HG02678 (cell line): ENCODE results near the gene CHST9.
"Not testable (repeated sequence)": the region's sequence is repeated elsewhere in the genome, so short reads cannot be mapped to it uniquely, and the experiment has no call there.

Experiments
- ATAC-seq: cut with Tn5 transposase; IDR thresholded peaks from one replicate; pipeline ENCODE4 v1.9.1; 2021; ENCODE audit warnings: mild to moderate bottlenecking, moderate library complexity; ENCODE audit not compliant: unreplicated experiment

Gene CHST9

GRCh38 chr18:27108842-27109241 is 76.3 kb downstream of the CHST9 start:
- no peak for ATAC-seq

GRCh38 chr18:27104743-27105142 is 80.4 kb downstream of the CHST9 start:
- ATAC-seq = no peak

- ATAC-seq = no peak
These were observed 90.5 kb downstream of the CHST9 start for GRCh38 chr18:27094621-27095020.

- ATAC-seq = not testable (repeated sequence)
These were observed 91.8 kb downstream of the CHST9 start for GRCh38 chr18:27093290-27093689.

GRCh38 chr18:27081701-27082100 is 103.4 kb downstream of the CHST9 start:
- no peak for ATAC-seq

GRCh38 chr18:27075828-27076227 is 109.3 kb downstream of the CHST9 start:
- no peak for ATAC-seq

GRCh38 chr18:27073404-27073830 is 111.7 kb downstream of the CHST9 start:
- peak; percentile 82 for ATAC-seq

GRCh38 chr18:27064673-27065072 is 120.4 kb downstream of the CHST9 start:
- no peak for ATAC-seq

GRCh38 chr18:27062802-27063201 is 122.3 kb downstream of the CHST9 start:
- no peak for ATAC-seq

GRCh38 chr18:27061488-27062095 is 123.5 kb downstream of the CHST9 start:
- ATAC-seq = no peak

GRCh38 chr18:27057519-27058234 is 127.4 kb downstream of the CHST9 start:
- ATAC-seq = no peak

GRCh38 chr18:27054926-27055325 is 130.2 kb downstream of the CHST9 start:
- no peak for ATAC-seq

GRCh38 chr18:27049969-27050368 is 135.1 kb downstream of the CHST9 start:
- no peak for ATAC-seq

- no peak for ATAC-seq
These were observed 139.8 kb downstream of the CHST9 start for GRCh38 chr18:27045342-27045741.

GRCh38 chr18:27042177-27042576 is 142.9 kb downstream of the CHST9 start:
- ATAC-seq = no peak

GRCh38 chr18:27040796-27041195 is 144.3 kb downstream of the CHST9 start:
- no peak for ATAC-seq

- no peak for ATAC-seq
These were observed 151.4 kb downstream of the CHST9 start for GRCh38 chr18:27033722-27034121.

- no peak for ATAC-seq
These were observed 154.7 kb downstream of the CHST9 start for GRCh38 chr18:27030421-27030820.

GRCh38 chr18:27022477-27022876 is 162.6 kb downstream of the CHST9 start:
- no peak for ATAC-seq

GRCh38 chr18:27017901-27018500 is 167.1 kb downstream of the CHST9 start:
- ATAC-seq = no peak

- no peak for ATAC-seq
These were observed 170.3 kb downstream of the CHST9 start for GRCh38 chr18:27014841-27015240.

GRCh38 chr18:27010784-27011183 is 174.3 kb downstream of the CHST9 start:
- no peak for ATAC-seq
